Aorta (tissue), 5 donors: Measurements from ENCODE around the gene MGAM2. TPM values are rescaled to one million over a fixed set of nuclear protein-coding genes. Genes with fewer than 3 reads are reported as not detected.

Experiments used
- ATAC-seq: fragments of 200-7000 bp; cut with Tn5 transposase; one replicate; pipeline ENCODE4 v1.9.1; 2022; ENCODE audit warnings: moderate library complexity; ENCODE audit not compliant: low FRiP score
- DNase-seq, 2 donors: peaks; one replicate each; pipeline ENCODE4 v3.0.0-alpha.2; 2020
- H3K27ac ChIP-seq, 2 donors: one replicate each; pipeline ENCODE4 v1.5.1; 2013; ENCODE audit warnings: low read length in 2 of 2, mild to moderate bottlenecking in 2 of 2, moderate library complexity in 2 of 2, control low read depth in 1 of 2, inconsistent platforms in 1 of 2, low read depth in 1 of 2
- H3K27me3 ChIP-seq, 2 donors: one replicate each; pipeline ENCODE4 v1.6.1; 2013; ENCODE audit warnings: control low read depth in 1 of 2, low read length in 1 of 2, mild to moderate bottlenecking in 1 of 2, moderate library complexity in 1 of 2; ENCODE audit not compliant: insufficient read depth in 2 of 2, control insufficient read depth in 1 of 2
- H3K36me3 ChIP-seq, 2 donors: one replicate each; pipeline ENCODE4 v1.6.1; 2013; ENCODE audit warnings: control low read depth in 1 of 2, low read length in 1 of 2, mild to moderate bottlenecking in 1 of 2; ENCODE audit not compliant: insufficient read depth in 2 of 2, control insufficient read depth in 1 of 2
- H3K4me1 ChIP-seq, 2 donors: one replicate each; pipeline ENCODE4 v1.6.1; 2013; ENCODE audit warnings: low read length in 2 of 2, control low read depth in 1 of 2, mild to moderate bottlenecking in 1 of 2, moderate library complexity in 1 of 2; ENCODE audit not compliant: insufficient read depth in 2 of 2, control insufficient read depth in 1 of 2
- H3K4me3 ChIP-seq, 2 donors: one replicate each; pipeline ENCODE4 v1.5.1; 2013; ENCODE audit warnings: low read length in 2 of 2, control low read depth in 1 of 2, mild to moderate bottlenecking in 1 of 2
- H3K9me3 ChIP-seq: one replicate; pipeline ENCODE4 v1.6.1; 2013; ENCODE audit warnings: mild to moderate bottlenecking, low read length; ENCODE audit not compliant: control insufficient read depth
- WGBS, 2 donors: extraction: QIAGEN DNeasy Blood & Tissue Kit; methylation state at CpG; one replicate each; pipeline ENCODE4 v1.1.7; 2013; 5-methylcytosine and 5-hydroxymethylcytosine counted together
- intact Hi-C, 2 donors: fragments of 100-400 bp; cut with DNase I; formaldehyde crosslinking; loops; one replicate each; pipeline versions ENCODE4 v1.14.2 to v1.15.0; 2022
- polyA plus RNA-seq, 2 donors: library from polyadenylated mRNA; stranded (reverse); fragments of 200-250 nt; gene quantifications; one replicate each; pipeline ENCODE4 v1.2.3, GENCODE V29; 2013
- total RNA-seq, 2 donors: library from RNA; stranded (reverse); fragmentation: NEBNext Ultra II Directional; extraction: Animal tissue kit (Norgen Biotek cat#: 25700); gene quantifications; one replicate each; pipeline ENCODE4 v1.2.1, GENCODE V29; 2021
- donor health status: healthy with polysubstance abuse.
- donor health status: Bipolar disorder and iron deficiency.
- donor health status: DM: no; HTN: no; CAD: no.
- donor health status: DM: no; HTN: no; CAD: no.
- donor health status: DM: yes; HTN: yes; CAD: no.

The MGAM2 gene
- total and polyA plus RNA-seq, 4 donors, result 0.03 to 1.4 (median 0.38) TPM

DNA sequence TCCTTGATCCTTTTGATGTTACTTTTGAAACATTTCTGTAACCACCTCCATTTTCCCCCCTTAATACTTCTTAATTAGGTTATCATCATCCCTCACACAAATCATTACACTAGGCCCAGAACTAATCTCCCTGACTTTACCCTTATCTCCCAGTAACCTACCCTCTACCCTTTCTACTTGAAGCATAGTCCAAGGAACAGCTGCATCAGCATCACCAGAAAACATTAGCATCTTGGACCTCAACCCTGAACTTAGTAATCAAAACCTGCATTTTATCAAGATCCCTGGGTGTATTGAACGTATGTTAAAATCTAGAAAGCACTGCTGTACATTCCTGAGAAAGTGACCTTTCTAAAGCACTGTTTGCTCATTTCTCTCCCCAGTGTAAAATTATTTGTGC is 38.8 kb downstream of the MGAM2 start:
- H3K27me3 ChIP-seq, result no peaks in the 10 kb centered on the region
- intact Hi-C loops, result no loop called here
- DNase-seq, result no peak
- 73 to 77% methylated on average over 1 of the region's 1 CpG for WGBS, 2 donors
- ATAC-seq, result no peak
- H3K9me3 ChIP-seq, result no peaks in the 10 kb centered on the region
- H3K36me3 ChIP-seq, result no peaks in the 10 kb centered on the region
- H3K4me3 ChIP-seq, result no peak overlapping the region
- no peak overlapping the region for H3K27ac ChIP-seq
- no peaks in the 10 kb centered on the region for H3K4me1 ChIP-seq

GRCh38 chr7:142150869-142151268 is 39.4 kb downstream of the MGAM2 start:
- intact Hi-C loops, result no loop called here
- H3K36me3 ChIP-seq, result no peaks in the 10 kb centered on the region
- H3K27ac ChIP-seq, result no peak overlapping the region
- 88 to 95% methylated on average over 2 of the region's 2 CpGs for WGBS, 2 donors
- DNase-seq (no peak), ATAC-seq (no peak)
- H3K9me3 ChIP-seq, result no peaks in the 10 kb centered on the region
- H3K27me3 ChIP-seq, result no peaks in the 10 kb centered on the region
- H3K4me3 ChIP-seq, result no peak overlapping the region
- H3K4me1 ChIP-seq, result no peaks in the 10 kb centered on the region

DNA sequence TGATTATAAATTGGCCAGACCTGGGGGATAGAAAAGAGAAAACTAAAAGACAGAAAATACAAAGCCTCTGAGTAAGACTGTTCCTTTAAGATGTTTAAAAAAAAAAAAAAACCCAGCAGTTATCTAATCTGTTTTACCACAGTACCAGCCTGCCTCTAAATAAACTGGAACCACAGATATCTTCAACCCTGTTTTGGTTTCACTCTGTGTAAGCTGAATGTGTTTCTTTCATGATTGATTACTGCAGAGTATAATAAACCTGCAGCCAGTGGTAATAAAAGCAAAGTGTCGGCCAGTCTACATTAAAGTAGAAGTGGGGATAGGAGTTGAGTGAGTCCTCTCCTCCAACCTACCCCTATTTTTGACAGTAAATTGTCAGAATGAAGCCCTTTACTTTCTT is 40.6 kb downstream of the MGAM2 start:
- Histone ChIP-seq H3K4me3 (no peak overlapping the region), H3K36me3 (no peaks in the 10 kb centered on the region), H3K4me1 (no peaks in the 10 kb centered on the region), H3K9me3 (no peaks in the 10 kb centered on the region), H3K27me3 (no peaks in the 10 kb centered on the region), H3K27ac (no peak overlapping the region)
- WGBS, 2 donors, result 23% methylated on average over 1 of the region's 1 CpG
- DNase-seq, result no peak
- no peak for ATAC-seq
- intact Hi-C loops, result no loop called here

GRCh38 chr7:142153400-142153799 is 41.9 kb downstream of the MGAM2 start:
- H3K4me1 ChIP-seq, result no peaks in the 10 kb centered on the region
- intact Hi-C loops, result no loop called here
- no peak overlapping the region for H3K4me3 ChIP-seq
- WGBS, 2 donors, result 82 to 84% methylated on average over 4 of the region's 4 CpGs
- H3K36me3 ChIP-seq, result no peaks in the 10 kb centered on the region
- H3K27me3 ChIP-seq, result no peaks in the 10 kb centered on the region
- H3K27ac ChIP-seq, result no peak overlapping the region
- H3K9me3 ChIP-seq, result no peaks in the 10 kb centered on the region
- ATAC-seq (no peak), DNase-seq (no peak)

DNA sequence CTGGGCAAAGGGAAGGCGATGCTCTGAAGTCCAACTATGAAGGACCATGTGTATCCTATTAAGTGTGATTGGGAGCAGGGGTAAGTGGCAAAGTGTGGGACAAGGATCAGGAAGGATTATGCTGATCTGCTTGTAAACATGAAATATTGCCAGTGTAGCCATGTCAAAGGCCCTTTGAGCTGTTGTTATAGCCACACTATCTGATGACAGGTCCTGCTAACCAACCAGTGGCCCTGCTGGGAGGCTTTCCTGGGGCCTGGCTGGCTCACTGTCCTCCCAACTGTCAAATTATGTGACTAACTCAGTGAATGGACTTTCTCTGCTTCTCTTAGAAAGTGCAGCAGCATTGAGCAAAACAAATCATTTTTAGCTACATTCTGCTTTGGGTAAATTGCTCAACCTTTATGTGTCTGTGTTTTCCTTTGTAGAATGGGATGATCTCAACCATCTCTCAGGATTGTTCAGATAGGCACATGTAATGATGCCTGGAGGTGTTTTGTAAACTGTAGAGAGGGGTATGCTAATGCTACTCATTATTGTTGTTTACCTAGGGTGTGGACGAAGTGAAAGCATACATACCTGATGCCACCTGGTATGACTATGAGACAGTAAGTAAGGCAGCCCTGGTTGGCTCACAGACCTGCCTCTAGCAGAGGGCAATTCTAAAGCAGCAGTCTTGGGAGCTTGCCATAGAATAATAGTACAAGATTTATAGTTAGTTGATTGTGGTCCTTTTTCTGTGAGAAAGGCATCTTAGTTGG is 47.4 kb downstream of the MGAM2 start:
- Histone ChIP-seq H3K27ac (no peak overlapping the region), H3K4me3 (no peak overlapping the region), H3K9me3 (no peaks in the 10 kb centered on the region), H3K27me3 (no peaks in the 10 kb centered on the region), H3K36me3 (no peaks in the 10 kb centered on the region), H3K4me1 (no peaks in the 10 kb centered on the region)
- DNase-seq, result no peak
- intact Hi-C loops, result no loop called here
- ATAC-seq, result no peak
- WGBS, 2 donors, result 78 to 82% methylated on average over 2 of the region's 2 CpGs

DNA sequence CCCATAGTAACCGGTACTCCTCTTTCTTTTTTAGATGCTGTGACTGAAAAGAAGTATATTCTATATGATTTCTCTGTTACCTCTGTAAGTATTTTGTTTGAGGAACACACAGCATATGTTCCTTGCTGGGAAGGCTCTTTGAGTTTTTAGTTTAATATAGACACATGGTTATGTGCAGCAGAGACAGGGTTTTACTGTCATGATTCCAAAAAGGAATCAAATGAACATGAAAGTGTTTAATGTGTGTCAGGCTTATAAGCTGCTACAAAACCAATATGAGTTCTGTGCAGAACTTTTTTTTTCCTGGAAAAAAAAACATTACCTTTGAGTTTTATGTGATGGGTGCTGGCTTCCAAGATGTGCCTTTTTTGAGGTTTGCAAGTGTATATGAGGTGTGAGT is 50.4 kb downstream of the MGAM2 start:
- intact Hi-C loops, result no loop called here
- no peak for ATAC-seq
- 71 to 72% methylated on average over 1 of the region's 1 CpG for WGBS, 2 donors

DNA sequence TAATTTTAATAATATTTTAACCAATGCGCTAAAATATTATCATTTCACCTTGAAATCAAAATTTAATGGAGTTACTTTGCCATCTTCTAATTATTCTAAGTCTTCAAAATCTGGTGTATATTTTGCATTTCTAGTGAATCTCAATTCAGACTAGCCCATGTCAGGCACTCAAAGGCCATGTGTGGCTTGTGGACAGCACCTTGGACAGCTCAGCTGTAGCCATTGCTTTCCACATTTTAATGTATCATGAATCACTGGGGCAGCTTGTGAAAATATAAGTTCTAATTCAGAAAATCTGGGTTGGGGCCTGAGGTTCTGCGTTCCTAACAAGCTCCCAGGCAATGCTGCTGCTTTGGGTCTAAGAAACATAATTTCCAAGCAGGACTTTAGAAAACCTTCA is 57.2 kb downstream of the MGAM2 start:
- H3K36me3 ChIP-seq, result no peaks in the 10 kb centered on the region
- ATAC-seq (no peak), DNase-seq (no peak)
- H3K27ac ChIP-seq, result no peak overlapping the region
- no peaks in the 10 kb centered on the region for H3K27me3 ChIP-seq
- peaks cover 2% of the 10 kb centered on the region for H3K9me3 ChIP-seq
- intact Hi-C loops, result no loop called here
- H3K4me1 ChIP-seq, result no peaks in the 10 kb centered on the region
- 64 to 69% methylated on average over 2 of the region's 2 CpGs for WGBS, 2 donors
- no peak overlapping the region for H3K4me3 ChIP-seq

More for the DNA sequence above, 50.4 kb downstream of the MGAM2 start:
- H3K4me3 ChIP-seq, result no peak overlapping the region
- no peak for DNase-seq
- H3K4me1 ChIP-seq, result no peaks in the 10 kb centered on the region
- no peak overlapping the region for H3K27ac ChIP-seq
- H3K9me3 ChIP-seq, result no peaks in the 10 kb centered on the region
- no peaks in the 10 kb centered on the region for H3K27me3 ChIP-seq
- H3K36me3 ChIP-seq, result no peaks in the 10 kb centered on the region

DNA sequence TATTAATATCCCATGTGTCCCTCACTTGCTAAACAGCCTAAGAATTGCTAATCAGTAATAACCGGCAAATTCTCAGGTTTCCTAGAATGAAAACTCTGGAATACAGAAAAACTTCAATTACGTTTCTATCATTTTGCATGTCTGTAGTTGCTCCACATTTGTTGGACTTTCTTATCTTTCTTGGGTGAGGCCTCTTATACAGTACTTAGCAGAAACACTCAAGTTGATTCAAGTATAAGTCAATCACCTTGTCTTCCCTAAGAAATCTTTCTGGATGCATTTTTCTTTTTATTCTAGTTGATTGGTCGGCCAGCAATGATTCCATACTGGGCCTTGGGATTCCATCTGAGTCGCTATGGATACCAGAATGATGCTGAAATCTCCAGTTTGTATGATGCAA is 61.4 kb downstream of the MGAM2 start:
- Histone ChIP-seq H3K27me3 (no peaks in the 10 kb centered on the region), H3K36me3 (no peaks in the 10 kb centered on the region), H3K9me3 (peaks cover 2% of the 10 kb centered on the region), H3K4me1 (no peaks in the 10 kb centered on the region), H3K4me3 (no peak overlapping the region), H3K27ac (no peak overlapping the region)
- WGBS, 2 donors, result 73 to 77% methylated on average over 4 of the region's 4 CpGs
- intact Hi-C loops, result no loop called here
- DNase-seq, result no peak
- no peak for ATAC-seq

- H3K36me3 ChIP-seq, result no peaks in the 10 kb centered on the region
- H3K27me3 ChIP-seq, result no peaks in the 10 kb centered on the region
- DNase-seq (no peak), ATAC-seq (no peak)
- no peak overlapping the region for H3K4me3 ChIP-seq
- no peaks in the 10 kb centered on the region for H3K4me1 ChIP-seq
- no peak overlapping the region for H3K27ac ChIP-seq
- intact Hi-C loops, result no loop called here
- WGBS, 2 donors, result 81 to 84% methylated on average over 2 of the region's 2 CpGs
- H3K9me3 ChIP-seq, result peaks cover 2% of the 10 kb centered on the region
These were observed 62.9 kb downstream of the MGAM2 start for GRCh38 chr7:142174441-142174840.
